Measurements from ENCODE around the gene IL1RL2.

DNA sequence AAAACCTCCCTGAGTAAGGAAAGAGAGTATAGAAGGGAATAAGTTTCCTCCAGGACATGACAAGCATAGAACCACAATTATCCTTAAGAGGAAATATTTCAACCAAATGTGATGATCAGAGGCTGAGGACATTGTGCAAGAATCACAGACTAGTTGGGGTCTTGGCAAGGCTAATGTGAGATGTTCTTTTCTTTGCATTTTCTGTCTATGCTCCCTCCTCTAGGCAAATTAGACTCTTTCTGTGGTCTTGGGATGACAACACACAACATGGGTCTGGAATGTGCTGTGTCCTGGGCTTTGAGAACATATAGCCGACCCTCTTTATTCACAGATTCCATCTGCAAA, 92.5 kb downstream of the IL1RL2 start:
- TF ChIP-seq CTCF (IDR thresholded peaks at IDR 0.05) = no peak
- TF ChIP-seq POLR2A (IDR thresholded peaks at IDR 0.05) = no peak
